AG08396 (cell line): ENCODE results near the gene RGL1.
"Not testable (repeated sequence)": the region's sequence is repeated elsewhere in the genome, so short reads cannot be mapped to it uniquely, and the experiment has no call there.

ENCODE experiments used
- DNase-seq: peaks from one replicate; pipeline ENCODE4 v3.0.0; 2012; ENCODE audit warnings: low spot score, mixed read lengths

RGL1 gene

DNA sequence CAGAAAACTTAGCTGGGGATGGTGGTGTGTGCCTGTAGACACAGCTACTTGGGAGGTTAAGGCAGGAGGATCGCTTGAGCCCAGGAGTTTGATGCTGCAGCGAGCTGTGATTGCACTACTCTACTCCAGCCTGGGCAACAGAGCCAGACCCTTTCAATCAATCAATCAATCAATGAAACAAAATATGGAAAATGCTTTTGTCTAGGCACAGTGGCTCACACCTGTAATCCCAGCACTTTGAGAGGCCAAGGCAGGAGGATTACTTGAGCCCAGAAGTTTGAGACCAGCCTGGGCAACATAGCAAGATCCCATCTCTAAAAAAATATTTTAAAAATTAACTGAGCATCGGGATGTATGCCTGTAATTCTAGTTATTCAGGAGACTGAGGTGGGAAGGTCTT lies 19.0 kb upstream of the RGL1 start:
- not testable (repeated sequence) for DNase-seq

DNA sequence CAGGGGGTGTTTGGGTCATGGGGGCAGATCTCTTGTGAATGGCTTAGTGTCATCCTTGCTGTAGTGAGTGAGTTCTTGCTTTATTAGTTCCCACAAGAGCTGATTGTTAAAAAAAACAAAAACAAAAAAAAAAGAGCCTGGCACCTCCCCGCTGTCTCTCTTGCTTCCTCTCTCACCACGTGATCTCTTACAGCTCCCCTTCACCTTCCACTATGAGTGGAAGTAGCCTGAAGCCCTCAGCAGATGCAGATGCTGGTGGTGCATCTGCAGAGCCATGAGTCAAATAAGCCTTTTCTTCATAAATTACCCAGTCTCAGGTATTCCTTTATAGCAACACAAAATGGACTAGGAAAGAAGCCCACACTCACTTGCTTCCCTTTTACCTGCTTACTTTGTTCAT lies 17.2 kb upstream of the RGL1 start:
- no peak for DNase-seq

DNA sequence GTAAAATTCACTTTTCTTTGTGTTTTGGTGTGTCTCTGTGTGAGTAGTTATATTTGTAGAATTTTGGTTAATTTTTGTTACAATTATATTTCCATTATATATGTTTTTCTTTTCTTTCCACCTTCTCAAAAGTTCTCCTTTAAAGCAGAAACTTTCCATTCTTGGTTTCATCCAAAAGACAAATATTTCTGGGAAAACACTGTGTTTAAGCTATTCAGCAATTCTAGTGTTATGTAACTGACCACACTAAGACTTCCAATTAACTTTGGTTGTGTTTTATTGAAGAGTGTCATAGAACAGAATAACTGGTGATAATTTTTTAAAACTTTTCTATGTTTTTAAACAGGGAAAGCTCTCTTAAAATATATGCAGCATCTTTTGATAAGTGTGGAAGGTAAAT lies 13.6 kb upstream of the RGL1 start:
- no peak for DNase-seq

DNA sequence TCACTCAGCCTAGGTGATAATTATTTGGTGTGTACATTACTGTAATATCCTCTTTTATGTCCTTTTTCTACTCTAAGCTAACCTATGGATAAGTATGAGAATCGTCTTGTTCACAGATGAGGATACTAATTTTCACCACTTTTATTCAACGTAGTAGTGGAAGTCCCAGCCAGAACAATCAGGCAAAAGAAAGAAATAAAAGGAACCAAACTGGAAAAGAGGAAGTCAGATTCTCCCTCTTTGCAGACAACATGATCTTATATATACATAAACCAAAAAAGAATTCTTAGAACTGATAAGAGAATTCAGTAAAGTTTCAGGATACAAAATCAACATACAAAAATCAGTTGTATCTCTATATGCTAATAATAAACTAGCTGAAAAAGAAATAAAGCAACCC lies 12.6 kb upstream of the RGL1 start:
- DNase-seq = no peak

- no peak for DNase-seq
Measured at GRCh38 chr1:183794088-183794487, 10.8 kb upstream of the RGL1 start.

- no peak for DNase-seq
Measured at GRCh38 chr1:183800449-183800848, 4.5 kb upstream of the RGL1 start.

- DNase-seq = no peak
Measured at GRCh38 chr1:183801649-183802048, 3.3 kb upstream of the RGL1 start.

DNA sequence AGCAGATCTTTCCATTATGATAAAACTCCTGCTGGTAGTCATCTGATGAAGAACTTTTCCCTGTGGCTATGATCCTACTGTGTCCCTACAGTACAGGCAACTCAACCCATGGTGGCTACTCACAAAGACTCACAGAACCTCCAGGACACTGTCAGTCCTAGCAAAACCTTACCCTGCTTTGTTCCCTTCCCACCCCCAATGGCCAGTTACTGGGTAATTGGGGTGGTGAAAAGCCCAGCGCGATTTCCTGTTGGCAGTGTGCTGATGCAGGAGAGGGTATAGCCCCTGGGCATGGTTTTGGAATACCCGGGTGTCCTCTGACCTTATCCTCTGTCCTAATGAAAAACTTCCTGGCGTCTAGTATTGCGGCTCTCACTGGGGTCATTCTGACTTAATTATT lies 533 bp upstream of the RGL1 start:
- DNase-seq = no peak

GRCh38 chr1:183806125-183806524 lies 1.2 kb downstream of the RGL1 start:
- no peak for DNase-seq

DNA sequence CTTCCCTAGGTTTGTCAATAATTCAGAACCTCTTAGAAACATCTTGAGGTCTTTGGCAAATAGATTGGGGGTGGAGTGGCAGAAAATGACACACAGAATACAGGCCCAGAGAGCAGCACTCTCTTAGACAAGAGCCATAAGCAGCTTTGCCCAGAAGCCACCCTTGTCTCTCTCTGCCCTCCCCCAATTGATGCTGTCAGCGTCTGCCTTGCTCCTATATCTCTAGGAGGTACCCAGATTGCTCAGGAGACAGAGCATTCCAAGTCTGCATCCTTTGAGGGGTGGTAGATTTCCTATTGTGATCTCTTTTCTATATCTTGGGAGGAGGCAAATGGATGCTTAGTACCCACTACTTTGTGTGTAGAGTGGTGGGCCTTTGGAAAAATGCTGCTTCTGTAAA lies 1.8 kb downstream of the RGL1 start:
- no peak for DNase-seq

GRCh38 chr1:183807549-183808168 lies 2.7 kb downstream of the RGL1 start:
- DNase-seq = peak; percentile 39

DNA sequence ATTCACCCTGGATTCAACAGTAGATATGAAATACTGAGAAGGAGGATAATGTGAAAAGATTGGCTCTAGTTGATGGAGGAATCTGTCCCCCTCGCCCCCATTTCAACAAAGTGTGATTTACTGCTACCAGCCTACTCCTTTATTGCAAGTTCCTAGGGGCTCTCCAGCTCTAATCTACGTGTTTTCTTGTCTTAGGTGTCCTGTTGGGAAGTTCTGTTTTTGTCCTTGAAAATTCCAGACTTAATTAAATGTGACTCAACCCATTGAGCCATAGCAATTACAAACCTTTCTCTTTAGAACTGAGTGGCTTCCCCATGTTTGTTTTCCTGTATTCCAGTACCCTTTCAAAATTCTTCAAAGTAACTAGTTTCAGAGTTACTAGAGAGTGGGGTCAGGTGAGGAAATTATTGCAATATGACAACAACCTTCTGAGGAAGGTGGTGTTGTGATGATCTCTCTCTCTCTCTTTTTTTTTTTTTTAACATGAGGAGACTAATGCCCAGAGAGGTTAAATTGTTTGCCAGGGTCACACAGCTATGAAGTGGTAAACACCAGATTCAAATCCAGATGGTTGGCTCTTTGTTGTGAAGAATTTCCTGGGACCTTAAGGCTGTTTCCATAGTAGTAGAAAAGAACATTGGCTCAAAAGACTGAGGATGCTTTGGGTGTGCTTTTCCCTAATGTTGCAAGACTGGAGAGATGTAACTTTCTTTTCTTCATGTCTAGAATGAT lies 3.5 kb downstream of the RGL1 start:
- no peak for DNase-seq

DNA sequence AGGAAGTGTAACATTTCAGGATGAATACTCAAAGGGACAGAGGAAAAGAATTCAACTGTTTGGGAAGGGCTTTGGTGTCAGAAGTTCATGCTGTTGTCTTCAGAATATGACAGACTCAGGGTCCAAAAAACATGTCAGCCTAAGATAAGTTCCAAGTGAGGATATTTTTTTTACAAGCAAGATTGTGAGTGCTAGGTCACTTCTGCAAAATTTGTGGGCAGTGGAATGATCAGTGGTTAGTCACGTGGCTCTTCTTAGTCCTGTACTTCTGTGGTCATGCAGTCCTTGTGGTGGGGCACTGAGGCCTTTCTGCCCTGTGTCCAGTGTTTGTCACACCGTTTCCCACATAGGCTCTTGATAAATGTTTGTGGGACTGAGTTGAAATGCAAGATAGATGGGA lies 5.2 kb downstream of the RGL1 start:
- DNase-seq = no peak

DNA sequence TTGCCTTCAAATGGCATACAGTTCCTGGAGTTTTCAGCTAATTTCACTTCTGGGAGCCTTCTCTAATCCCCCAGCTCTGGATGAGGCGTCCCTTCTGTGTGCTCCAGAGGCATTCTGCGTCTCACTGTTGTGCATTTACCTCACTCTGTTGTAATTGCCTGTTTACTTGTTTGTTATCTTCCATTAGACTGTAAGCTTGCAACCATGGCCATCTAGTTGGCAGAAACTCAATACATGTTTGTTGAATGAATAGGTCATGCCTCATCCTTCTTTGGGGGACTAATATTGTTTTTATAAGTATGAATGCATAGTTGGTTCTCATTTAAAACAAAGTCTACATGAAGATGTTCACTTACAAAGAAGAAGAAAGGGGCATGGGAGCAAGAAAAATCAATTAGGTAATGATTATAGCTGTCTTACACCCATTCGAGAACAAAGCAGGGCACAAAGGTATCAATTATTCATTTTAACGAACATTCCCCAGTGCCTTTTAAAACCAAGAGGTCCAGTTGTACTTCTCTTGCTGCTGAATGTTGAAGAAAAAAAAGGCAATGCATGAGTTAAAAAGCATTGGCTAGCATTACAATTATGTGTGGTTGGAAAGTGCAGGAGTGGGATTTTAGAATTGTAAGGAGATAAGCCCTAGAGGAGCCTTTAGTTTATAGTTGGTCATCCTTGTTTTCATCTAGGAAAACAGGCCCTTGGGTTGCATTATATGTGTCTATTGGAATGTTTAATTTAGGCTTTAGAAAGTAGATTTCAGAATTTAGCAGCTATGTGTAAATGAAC lies 6.0 kb downstream of the RGL1 start:
- no peak for DNase-seq

DNA sequence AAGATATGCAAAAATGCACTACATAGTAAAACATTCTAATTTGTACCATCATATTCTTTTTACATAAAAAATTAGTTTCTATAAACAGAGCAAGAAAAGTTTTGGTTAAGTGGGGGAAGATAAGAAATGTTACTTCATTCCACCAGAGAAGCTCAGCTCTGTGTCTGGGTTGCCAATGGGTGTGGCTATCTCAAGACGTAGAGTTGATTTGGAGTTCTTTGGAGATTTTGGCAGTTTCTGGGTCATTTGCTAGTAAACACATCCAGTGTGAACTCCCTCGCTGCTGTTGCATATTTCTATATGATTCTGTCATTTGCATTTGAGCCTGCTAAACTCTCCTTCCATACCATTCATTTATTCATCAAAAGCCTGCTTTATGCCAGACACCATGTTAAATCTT lies 7.2 kb downstream of the RGL1 start:
- no peak for DNase-seq

DNA sequence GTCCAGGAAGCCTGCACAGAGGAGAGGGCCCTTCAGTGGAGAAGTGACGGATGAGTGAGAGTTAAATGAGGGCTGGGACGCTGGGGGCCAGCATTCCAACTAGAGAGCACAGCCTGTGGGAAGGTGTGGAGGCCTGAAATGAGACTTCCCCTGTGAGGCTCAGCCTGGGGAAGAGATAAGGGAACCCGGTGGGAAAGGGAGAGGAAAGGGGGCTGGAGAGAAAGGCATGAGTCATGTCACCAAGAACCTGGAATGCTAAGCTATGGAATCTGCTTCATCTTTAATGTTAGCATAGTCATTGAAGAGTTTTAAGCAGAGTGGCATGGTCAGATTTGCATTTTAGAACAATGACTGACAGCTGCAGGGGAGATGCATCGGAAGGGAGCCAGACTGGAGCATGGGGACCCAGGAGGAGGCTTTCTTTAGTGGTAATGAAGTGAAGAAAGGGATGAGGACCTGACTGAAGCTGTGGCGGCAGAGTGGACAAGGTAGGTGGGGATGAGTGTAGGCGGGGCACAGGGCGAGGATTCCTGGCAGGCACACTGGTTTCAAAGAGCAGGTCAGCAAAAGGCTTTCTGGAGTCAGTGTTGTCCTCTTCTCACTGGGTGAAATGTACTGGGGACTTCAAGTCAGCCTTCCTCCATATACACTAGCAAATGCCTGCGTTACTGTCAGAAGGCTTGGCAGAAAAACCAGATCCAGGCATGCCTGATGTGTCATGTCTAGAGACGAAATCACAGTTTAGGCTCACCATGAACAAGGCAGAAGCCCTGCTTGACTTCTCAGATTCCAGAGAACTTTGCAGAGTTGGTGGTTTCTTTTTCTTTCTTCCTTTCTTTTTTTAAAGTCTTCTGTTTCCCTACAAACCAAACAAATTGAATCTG lies 8.0 kb downstream of the RGL1 start:
- peak; percentile 57 for DNase-seq

- DNase-seq = no peak
Measured at GRCh38 chr1:183814121-183814681, 9.3 kb downstream of the RGL1 start.

DNA sequence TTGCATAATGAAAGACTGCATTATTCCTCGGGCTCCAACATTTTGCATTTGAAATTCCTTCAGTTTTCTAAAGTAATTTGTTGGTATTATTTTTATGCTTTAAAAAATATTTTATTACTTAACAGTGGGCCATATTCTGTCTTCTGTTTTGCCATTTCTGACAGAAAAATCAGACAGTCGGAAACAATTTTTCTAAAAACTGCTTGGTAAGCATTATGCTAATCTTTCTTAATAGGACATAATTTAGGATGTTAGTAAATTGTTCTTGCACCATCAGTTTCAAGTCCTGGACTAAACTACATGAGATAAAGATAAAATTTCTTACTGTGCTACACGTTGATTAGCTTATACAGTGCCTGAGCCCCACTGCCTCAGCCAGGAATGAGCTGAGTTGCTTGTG lies 11.2 kb downstream of the RGL1 start:
- no peak for DNase-seq

GRCh38 chr1:183817576-183818288 lies 12.8 kb downstream of the RGL1 start:
- DNase-seq = no peak

DNA sequence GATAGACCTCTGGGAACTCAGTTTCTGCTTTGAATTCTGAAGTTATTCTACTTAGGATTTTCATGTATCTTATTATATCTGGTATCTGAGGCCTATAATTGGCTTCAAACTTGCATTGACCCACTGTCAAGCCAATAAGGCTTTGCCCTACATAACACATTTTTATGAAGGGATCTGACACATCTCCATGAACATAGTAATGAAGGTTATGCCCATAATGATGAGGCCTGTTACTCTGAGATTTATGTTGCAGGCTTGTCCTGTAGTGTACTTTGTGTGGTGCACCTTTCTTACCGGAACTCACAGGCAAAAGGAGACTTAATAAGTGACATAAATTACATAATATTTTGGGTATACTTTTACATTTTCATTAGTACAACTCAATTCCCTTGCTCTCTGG lies 14.1 kb downstream of the RGL1 start:
- DNase-seq = no peak

GRCh38 chr1:183821309-183821888 lies 16.5 kb downstream of the RGL1 start:
- DNase-seq = no peak
